A549 treated with DMSO at 1 μM for 4 hours (cell line): ENCODE measurements around the gene POC1A. TPM values are rescaled to one million over a fixed set of nuclear protein-coding genes. Genes with fewer than 3 reads are reported as not detected.

ENCODE experiments used
- total RNA-seq: library from RNA; stranded (reverse); fragments of 200-300 nt; extraction: Qiagen RNA extraction; gene quantifications from 5 replicates; pipeline ENCODE4 v1.2.3, GENCODE V29; 2022; ENCODE audit warnings: low read depth

The POC1A gene
- total RNA-seq: 15.5 to 20.4 TPM (median 17.8 TPM) in 5 replicates

DNA sequence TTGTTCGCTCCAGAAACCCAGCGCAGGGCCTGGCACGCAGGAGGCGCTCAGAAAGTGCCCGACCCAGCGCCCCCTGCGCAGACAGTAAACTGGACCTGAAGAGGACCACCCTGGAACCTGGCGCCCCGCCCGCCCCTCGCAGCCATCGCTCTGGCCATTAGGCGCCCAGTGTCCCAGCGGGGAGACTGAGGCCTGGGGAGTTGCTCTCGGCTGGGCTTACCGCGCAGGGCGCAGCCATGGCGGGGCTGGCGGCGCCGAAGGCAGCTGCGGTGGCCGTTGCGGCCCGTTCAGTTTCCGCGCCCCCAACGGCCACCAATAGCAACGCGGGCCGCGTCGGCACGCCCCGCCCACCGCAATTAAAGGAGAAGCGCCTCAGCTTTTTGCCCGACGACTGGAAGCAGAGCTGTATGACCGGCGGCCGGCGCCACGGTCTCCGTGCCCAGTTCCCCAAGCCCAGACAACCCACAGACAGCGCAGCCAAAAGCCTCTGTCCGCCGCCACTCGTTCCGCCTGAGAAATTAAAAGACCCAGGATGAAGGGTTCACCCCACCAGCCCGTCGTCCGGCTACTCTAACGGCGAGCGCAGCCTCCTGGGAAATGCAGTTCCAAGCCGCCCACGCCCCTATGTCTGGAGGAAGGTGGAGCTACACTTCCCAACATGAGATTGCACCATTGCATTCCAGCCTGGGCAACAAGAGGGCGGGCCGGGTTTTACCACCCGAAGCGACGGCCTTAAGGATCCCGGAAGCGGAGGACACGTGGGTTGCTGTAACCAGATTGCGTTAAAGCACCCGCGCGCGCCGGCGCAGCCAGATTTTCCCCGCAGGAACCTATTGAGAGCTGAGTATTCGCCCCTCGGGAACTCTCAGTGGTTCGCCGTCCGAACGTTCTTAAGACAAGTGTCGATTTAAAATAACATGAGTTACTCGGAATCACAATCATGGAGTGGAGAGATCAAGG, at the start of gene POC1A:
Gene POC1A, minus strand, starts transcription at position 289 of the 960 bp plus-strand sequence. Its CDS starts 51 bp downstream, at position 238.

DNA sequence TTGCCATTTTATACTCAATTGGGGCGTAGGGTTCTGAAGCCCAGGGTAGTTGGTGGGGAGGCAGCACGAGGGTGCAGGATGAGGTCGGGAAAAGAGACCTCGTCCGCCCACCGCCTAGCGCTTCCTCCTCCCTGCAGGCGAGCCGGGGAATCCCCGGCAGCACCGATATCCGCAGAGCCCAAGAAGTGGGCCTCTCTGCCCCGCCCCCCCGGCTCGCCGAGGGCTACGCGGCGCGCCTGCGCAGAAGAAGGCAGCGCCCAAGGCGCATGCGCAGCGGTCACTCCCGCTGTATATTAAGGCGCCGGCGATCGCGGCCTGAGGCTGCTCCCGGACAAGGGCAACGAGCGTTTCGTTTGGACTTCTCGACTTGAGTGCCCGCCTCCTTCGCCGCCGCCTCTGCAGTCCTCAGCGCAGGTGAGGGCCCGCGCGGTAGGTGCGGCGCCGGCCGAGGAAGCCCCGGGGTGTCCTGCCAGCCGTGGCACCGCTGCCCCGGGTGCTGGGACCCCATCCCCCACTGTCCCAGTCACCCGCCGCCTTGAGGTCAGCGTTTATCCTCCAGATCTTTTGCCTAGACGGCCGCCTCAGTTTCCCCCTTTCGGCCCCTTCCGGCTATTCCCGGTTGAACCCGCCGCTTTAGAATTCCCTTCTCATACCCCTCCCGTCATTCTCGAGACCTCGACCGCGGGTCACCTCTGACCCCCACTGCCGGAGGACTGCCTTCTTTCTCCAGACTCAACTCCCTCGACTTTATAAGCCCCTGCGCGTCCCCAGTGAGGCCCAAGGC, 43.8 kb upstream of the POC1A start, which contains the start of gene ALAS1:
Gene ALAS1, plus strand, starts transcription at position 319 of the 784 bp plus-strand sequence. CDS start 1,082 bp downstream, outside the sequence.

DNA sequence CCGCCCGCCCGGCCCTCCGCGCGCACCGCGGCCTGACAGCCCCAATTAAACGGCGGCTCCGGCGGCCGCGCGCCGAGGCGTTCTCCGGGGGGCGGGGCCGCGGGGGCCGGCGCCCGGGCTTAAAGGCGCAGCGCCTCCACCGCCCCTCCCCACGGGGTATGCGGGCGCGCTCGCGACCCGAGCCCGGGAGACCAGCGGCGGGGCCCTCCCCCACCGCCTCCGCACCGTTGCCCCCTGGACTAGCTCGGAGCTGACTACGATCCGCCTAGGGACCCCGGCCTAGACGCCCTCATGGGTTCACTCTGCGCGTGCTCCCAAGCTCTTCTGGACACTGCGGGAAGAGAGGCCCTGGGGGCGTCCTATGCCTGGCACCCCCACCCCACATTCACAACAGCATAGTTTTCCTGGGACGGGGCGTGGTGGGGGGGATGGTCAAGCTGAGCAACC, 97.7 kb downstream of the POC1A start, which contains the start of gene DUSP7:
Gene DUSP7, minus strand, starts transcription at position 51 of the 447 bp plus-strand sequence. CDS start 205 bp downstream, outside the sequence.

Other genes with a start within 250 kb of the POC1A start
- 41.0 to 56.7 TPM (median 47.7 TPM) in 5 replicates for gene RRP9, start 212.5 kb downstream of the POC1A start, total RNA-seq
- 8.4 to 10.5 TPM (median 9.5 TPM) in 5 replicates for gene PARP3, start 212.1 kb downstream of the POC1A start, total RNA-seq
- gene GPR62, start 199.0 kb downstream of the POC1A start, total RNA-seq: 0.06 TPM in 1 of 5 replicates, not detected in the others
- 11.7 to 13.8 TPM (median 12.9 TPM) in 5 replicates for gene PCBP4, start 187.0 kb downstream of the POC1A start, total RNA-seq
- gene ABHD14B, start 180.4 kb downstream of the POC1A start, total RNA-seq: 30.3 to 35.7 TPM (median 32.1 TPM) in 5 replicates
- 9.4 to 15.7 TPM (median 14.2 TPM) in 5 replicates for gene ABHD14A, start 179.4 kb downstream of the POC1A start, total RNA-seq
- 23.8 to 27.0 TPM (median 25.0 TPM) in 5 replicates for gene ACY1, start 170.9 kb downstream of the POC1A start, total RNA-seq
- 1,233 to 1,659 TPM (median 1,287 TPM) in 5 replicates for gene RPL29, start 158.5 kb downstream of the POC1A start, total RNA-seq
- 14.3 to 16.0 TPM (median 14.8 TPM) in 5 replicates for gene DUSP7, start 97.9 kb downstream of the POC1A start, total RNA-seq
- 49.5 to 55.6 TPM (median 52.5 TPM) in 5 replicates for gene ALAS1, start 43.7 kb upstream of the POC1A start, total RNA-seq
- gene TLR9, start 71.2 kb upstream of the POC1A start, total RNA-seq: 0.06 TPM in 1 of 5 replicates, not detected in the others
- 59.9 to 79.9 TPM (median 69.8 TPM) in 5 replicates for gene TWF2, start 84.7 kb upstream of the POC1A start, total RNA-seq
- gene PPM1M, start 91.3 kb upstream of the POC1A start, total RNA-seq: 3.9 to 5.7 TPM (median 5.0 TPM) in 5 replicates
- gene WDR82, start 124.2 kb upstream of the POC1A start, total RNA-seq: 50.0 to 59.3 TPM (median 55.6 TPM) in 5 replicates
- gene GLYCTK, start 133.4 kb upstream of the POC1A start, total RNA-seq: 3.6 to 4.8 TPM (median 4.3 TPM) in 5 replicates
- gene DNAH1, start 161.9 kb upstream of the POC1A start, total RNA-seq: 0.72 to 1.1 TPM (median 0.85 TPM) in 5 replicates